Liver (tissue), 9 donors: ENCODE results near the gene SEMA5A. TPM values are rescaled to one million over a fixed set of nuclear protein-coding genes. Genes with fewer than 3 reads are reported as not detected.

Experiments
- DNase-seq: peaks from one replicate; pipeline ENCODE4 v3.0.0-alpha.2; 2017; ENCODE audit warnings: low spot score
- H3K27ac ChIP-seq, 2 donors: one replicate each; pipeline ENCODE4 v1.7.0; 2013; ENCODE audit warnings: inconsistent platforms in 2 of 2, low read length in 2 of 2, control low read depth in 1 of 2, low read depth in 1 of 2, mild to moderate bottlenecking in 1 of 2
- H3K27me3 ChIP-seq, 4 donors: one replicate each; pipeline versions ENCODE4 v1.6.1 to v1.7.0; 2013; ENCODE audit warnings: low read length in 3 of 4, inconsistent platforms in 1 of 4, mild to moderate bottlenecking in 1 of 4, moderate library complexity in 1 of 4; ENCODE audit not compliant: control insufficient read depth in 4 of 4, insufficient read depth in 4 of 4
- H3K36me3 ChIP-seq, 4 donors: one replicate each; pipeline versions ENCODE4 v1.6.1 to v1.7.0; 2013; ENCODE audit warnings: low read length in 3 of 4, mild to moderate bottlenecking in 3 of 4, low read depth in 1 of 4, moderate library complexity in 1 of 4; ENCODE audit not compliant: control insufficient read depth in 4 of 4, insufficient read depth in 3 of 4
- H3K4me1 ChIP-seq, 4 donors: one replicate each; pipeline versions ENCODE4 v1.6.1 to v1.7.0; 2013; ENCODE audit warnings: low read length in 3 of 4, mild to moderate bottlenecking in 3 of 4, moderate library complexity in 1 of 4; ENCODE audit not compliant: control insufficient read depth in 4 of 4, insufficient read depth in 4 of 4
- H3K4me3 ChIP-seq, 3 donors: one replicate each; pipeline versions ENCODE4 v1.6.1 to v1.7.0; 2013; ENCODE audit warnings: low read length in 3 of 3, control low read depth in 1 of 3, low read depth in 1 of 3, mild to moderate bottlenecking in 1 of 3
- H3K9ac ChIP-seq, 2 donors: one replicate each; pipeline ENCODE4 v1.7.0; 2013; ENCODE audit warnings: low read length in 2 of 2, mild to moderate bottlenecking in 2 of 2, moderate library complexity in 2 of 2, control low read depth in 1 of 2, low read depth in 1 of 2
- H3K9me3 ChIP-seq, 4 donors: one replicate each; pipeline versions ENCODE4 v1.6.1 to v1.7.0; 2013; ENCODE audit warnings: low read length in 3 of 4; ENCODE audit not compliant: control insufficient read depth in 4 of 4
- ATF3 ChIP-seq: IDR thresholded peaks from 2 replicates; pipeline ENCODE4 v1.6.1; 2016; ENCODE audit warnings: antibody characterized with exemption
- EGR1 ChIP-seq, 2 donors: IDR thresholded peaks; 2 replicates each; pipeline ENCODE4 v1.6.1; 2016 to 2018; ENCODE audit warnings: antibody characterized with exemption in 2 of 2, low read depth in 2 of 2
- FOXA1 ChIP-seq: IDR thresholded peaks from 2 replicates; pipeline ENCODE4 v1.6.1; 2016; ENCODE audit warnings: antibody characterized with exemption
- FOXA2 ChIP-seq: IDR thresholded peaks from 2 replicates; pipeline ENCODE4 v1.6.1; 2016; ENCODE audit warnings: antibody characterized with exemption
- GABPA ChIP-seq, 2 donors: IDR thresholded peaks in 1 of 2; conservative IDR thresholded peaks in 1 of 2; 2 replicates each; pipeline ENCODE4 v1.6.1; 2016; ENCODE audit warnings: antibody characterized with exemption in 2 of 2, mild to moderate bottlenecking in 1 of 2, moderate library complexity in 1 of 2
- HNF4A ChIP-seq, 2 donors: conservative IDR thresholded peaks; 2 replicates each; pipeline ENCODE4 v1.6.1; 2016; ENCODE audit warnings: antibody characterized with exemption in 2 of 2, mild to moderate bottlenecking in 2 of 2
- HNF4G ChIP-seq: IDR thresholded peaks from 2 replicates; pipeline ENCODE4 v1.6.1; 2016; ENCODE audit warnings: antibody characterized with exemption
- JUND ChIP-seq, 2 donors: IDR thresholded peaks; 2 replicates each; pipeline ENCODE4 v1.6.1; 2016; ENCODE audit warnings: antibody characterized with exemption in 2 of 2
- NR2F2 ChIP-seq: IDR thresholded peaks from 2 replicates; pipeline ENCODE4 v1.6.1; 2016; ENCODE audit warnings: antibody characterized with exemption
- RAD21 ChIP-seq, 2 donors: IDR thresholded peaks; 2 replicates each; pipeline ENCODE4 v1.6.1; 2016; ENCODE audit warnings: antibody characterized with exemption in 2 of 2, mild to moderate bottlenecking in 2 of 2
- REST ChIP-seq: IDR thresholded peaks from 2 replicates; pipeline ENCODE4 v1.6.1; 2016; ENCODE audit warnings: antibody characterized with exemption, mild to moderate bottlenecking
- RXRA ChIP-seq, 2 donors: IDR thresholded peaks; 2 replicates each; pipeline ENCODE4 v1.6.1; 2017 to 2018; ENCODE audit warnings: antibody characterized with exemption in 2 of 2, mild to moderate bottlenecking in 1 of 2
- SP1 ChIP-seq: IDR thresholded peaks from 2 replicates; pipeline ENCODE4 v1.6.1; 2018; ENCODE audit warnings: antibody characterized with exemption, mild to moderate bottlenecking
- TAF1 ChIP-seq: conservative IDR thresholded peaks from 2 replicates; pipeline ENCODE4 v1.6.1; 2016; ENCODE audit warnings: antibody characterized with exemption, mild to moderate bottlenecking
- YY1 ChIP-seq: IDR thresholded peaks from 2 replicates; pipeline ENCODE4 v1.6.1; 2016; ENCODE audit warnings: antibody characterized with exemption, mild to moderate bottlenecking
- WGBS: extraction: QIAGEN DNeasy Blood & Tissue Kit; methylation state at CpG from one replicate; pipeline ENCODE4 v1.1.7; 2013; 5-methylcytosine and 5-hydroxymethylcytosine counted together
- polyA plus RNA-seq, 2 donors: library from polyadenylated mRNA; stranded (reverse) in 1 of 2; unstranded in 1 of 2; fragments of 200-250 nt in 1 of 2; fragments of >200 nt in 1 of 2; fragmentation: Nextera tagmentation in 1 of 2; extraction: Ambion mirVana in 1 of 2; gene quantifications; one replicate each; pipeline versions ENCODE4 v1.2.1 to v1.2.3, GENCODE V29; 2013 to 2015
- total RNA-seq, 2 donors: library from RNA; depleted of rRNA; stranded (reverse); fragments of >200 nt; gene quantifications; one replicate each; pipeline ENCODE4 v1.2.3, GENCODE V29; 2014
- TF ChIP-seq, protein P1 (sequence below): fragments of 150-350 bp; IDR thresholded peaks from 2 replicates; pipeline ENCODE4 v1.5.1; 2017; ENCODE audit warnings: improper control_type of control experiment, low read depth, low read length; ENCODE audit not compliant: missing input control
- TF ChIP-seq, protein P2 (sequence below): IDR thresholded peaks from 2 replicates; pipeline ENCODE4 v1.6.1; 2016; ENCODE audit warnings: antibody characterized with exemption
- TF ChIP-seq, protein P3 (sequence below): IDR thresholded peaks from 2 replicates; pipeline ENCODE4 v1.6.1; 2016; ENCODE audit warnings: antibody characterized with exemption
- donor health status: healthy.
- donor health status: healthy.
- donor health status: healthy.
- donor health status: healthy.
- donor health status: healthy.

SEMA5A gene
- total and polyA plus RNA-seq, 4 donors, result 1.1 to 5.8 (median 3.2) TPM

DNA sequence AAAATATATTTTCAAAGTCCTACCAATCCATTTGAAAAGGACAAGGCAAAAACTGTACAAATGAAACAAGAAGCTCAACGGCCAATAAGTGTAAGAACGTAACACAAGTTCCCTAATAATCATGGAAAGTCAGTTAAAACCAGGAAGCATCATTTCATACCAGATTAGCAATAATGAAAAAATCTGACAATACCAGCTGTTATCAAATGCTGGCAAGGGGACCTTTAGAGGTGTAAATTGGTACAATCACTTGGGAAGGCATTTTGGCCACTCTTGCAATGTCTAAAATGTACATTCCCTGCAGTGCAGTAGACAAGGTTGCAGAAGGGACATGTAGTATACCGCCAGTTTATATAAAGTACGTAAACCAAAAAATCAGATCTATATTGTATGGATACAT, 10.1 kb upstream of the SEMA5A start:
- TF ChIP-seq HNF4A (conservative IDR thresholded peaks at IDR 0.05) (no peak), ATF3 (no peak), JUND (IDR thresholded peaks at IDR 0.05) (no peak), REST (no peak), GABPA (IDR thresholded peaks at IDR 0.05 in 1 of 2, conservative IDR thresholded peaks at IDR 0.05 in 1 of 2) (no peak), TAF1 (no peak), RAD21 (IDR thresholded peaks at IDR 0.05) (no peak), YY1 (no peak), NR2F2 (no peak), FOXA2 (no peak), HNF4G (no peak), SP1 (no peak), FOXA1 (no peak), RXRA (IDR thresholded peaks at IDR 0.05) (no peak), EGR1 (IDR thresholded peaks at IDR 0.05; ENCODE audit: low read depth in 2 of 2) (no peak)
- TF ChIP-seq, protein P1, sequence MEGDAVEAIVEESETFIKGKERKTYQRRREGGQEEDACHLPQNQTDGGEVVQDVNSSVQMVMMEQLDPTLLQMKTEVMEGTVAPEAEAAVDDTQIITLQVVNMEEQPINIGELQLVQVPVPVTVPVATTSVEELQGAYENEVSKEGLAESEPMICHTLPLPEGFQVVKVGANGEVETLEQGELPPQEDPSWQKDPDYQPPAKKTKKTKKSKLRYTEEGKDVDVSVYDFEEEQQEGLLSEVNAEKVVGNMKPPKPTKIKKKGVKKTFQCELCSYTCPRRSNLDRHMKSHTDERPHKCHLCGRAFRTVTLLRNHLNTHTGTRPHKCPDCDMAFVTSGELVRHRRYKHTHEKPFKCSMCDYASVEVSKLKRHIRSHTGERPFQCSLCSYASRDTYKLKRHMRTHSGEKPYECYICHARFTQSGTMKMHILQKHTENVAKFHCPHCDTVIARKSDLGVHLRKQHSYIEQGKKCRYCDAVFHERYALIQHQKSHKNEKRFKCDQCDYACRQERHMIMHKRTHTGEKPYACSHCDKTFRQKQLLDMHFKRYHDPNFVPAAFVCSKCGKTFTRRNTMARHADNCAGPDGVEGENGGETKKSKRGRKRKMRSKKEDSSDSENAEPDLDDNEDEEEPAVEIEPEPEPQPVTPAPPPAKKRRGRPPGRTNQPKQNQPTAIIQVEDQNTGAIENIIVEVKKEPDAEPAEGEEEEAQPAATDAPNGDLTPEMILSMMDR, result no peak
- TF ChIP-seq, protein P2, sequence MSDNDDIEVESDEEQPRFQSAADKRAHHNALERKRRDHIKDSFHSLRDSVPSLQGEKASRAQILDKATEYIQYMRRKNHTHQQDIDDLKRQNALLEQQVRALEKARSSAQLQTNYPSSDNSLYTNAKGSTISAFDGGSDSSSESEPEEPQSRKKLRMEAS, result no peak
- TF ChIP-seq, protein P3, sequence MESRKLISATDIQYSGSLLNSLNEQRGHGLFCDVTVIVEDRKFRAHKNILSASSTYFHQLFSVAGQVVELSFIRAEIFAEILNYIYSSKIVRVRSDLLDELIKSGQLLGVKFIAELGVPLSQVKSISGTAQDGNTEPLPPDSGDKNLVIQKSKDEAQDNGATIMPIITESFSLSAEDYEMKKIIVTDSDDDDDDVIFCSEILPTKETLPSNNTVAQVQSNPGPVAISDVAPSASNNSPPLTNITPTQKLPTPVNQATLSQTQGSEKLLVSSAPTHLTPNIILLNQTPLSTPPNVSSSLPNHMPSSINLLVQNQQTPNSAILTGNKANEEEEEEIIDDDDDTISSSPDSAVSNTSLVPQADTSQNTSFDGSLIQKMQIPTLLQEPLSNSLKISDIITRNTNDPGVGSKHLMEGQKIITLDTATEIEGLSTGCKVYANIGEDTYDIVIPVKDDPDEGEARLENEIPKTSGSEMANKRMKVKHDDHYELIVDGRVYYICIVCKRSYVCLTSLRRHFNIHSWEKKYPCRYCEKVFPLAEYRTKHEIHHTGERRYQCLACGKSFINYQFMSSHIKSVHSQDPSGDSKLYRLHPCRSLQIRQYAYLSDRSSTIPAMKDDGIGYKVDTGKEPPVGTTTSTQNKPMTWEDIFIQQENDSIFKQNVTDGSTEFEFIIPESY, result no peak
- H3K36me3 ChIP-seq, result no peaks in the 10 kb centered on the region
- H3K27ac ChIP-seq, result no peak overlapping the region
- H3K27me3 ChIP-seq, result no peaks in the 10 kb centered on the region
- no peak overlapping the region for H3K9ac ChIP-seq
- DNase-seq, result no peak
- H3K4me1 ChIP-seq, result peaks cover 0 to 9% (median 3%) of the 10 kb centered on the region in 4 donors
- H3K4me3 ChIP-seq, result no peak overlapping the region
- WGBS, result 98% methylated on average over 4 of the region's 4 CpGs
- no peaks in the 10 kb centered on the region for H3K9me3 ChIP-seq
